Activated CD8-positive, alpha-beta memory T cell treated with anti-CD3 and anti-CD28 coated beads for 1 hour (primary cell): ENCODE data around the gene FASN.

ENCODE experiments used
- DNase-seq, 2 donors: peaks; one replicate each; pipeline ENCODE4 v3.0.0-alpha.2; 2020; ENCODE audit warnings: low read depth in 1 of 2; ENCODE audit errors: extremely low read depth in 1 of 2

FASN gene

DNA sequence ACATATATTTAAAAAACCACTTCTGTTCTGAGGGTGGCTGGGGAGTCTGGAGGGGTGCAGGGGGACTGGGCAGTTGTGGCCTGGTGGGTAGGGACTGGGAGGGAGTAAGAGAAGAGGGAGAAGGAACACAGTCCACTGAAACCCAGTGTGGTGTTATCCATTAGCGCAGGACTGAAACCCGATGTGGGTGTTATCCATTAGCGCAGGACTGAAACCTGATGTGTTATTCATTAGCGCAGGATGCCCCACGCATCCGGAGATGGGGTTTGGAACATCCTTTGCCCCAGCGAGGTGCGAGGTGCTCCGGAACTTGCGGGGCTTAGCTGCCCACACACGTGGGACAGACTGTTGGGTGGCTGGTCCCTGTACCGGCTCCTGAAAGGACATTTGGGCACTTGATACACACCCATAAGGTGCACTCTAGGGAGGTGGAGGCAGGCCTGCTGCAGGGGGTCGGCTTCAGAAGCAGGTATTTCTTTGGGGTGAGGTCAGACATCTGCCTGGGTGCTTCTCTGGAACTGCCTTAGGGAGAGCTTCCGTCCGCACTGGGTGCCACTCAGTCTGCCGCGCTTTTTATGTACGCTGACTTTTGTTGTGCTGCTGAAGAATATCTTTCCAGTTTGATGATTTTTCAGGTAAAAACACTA is 20.3 kb upstream of the FASN start:
- no peak for DNase-seq

DNA sequence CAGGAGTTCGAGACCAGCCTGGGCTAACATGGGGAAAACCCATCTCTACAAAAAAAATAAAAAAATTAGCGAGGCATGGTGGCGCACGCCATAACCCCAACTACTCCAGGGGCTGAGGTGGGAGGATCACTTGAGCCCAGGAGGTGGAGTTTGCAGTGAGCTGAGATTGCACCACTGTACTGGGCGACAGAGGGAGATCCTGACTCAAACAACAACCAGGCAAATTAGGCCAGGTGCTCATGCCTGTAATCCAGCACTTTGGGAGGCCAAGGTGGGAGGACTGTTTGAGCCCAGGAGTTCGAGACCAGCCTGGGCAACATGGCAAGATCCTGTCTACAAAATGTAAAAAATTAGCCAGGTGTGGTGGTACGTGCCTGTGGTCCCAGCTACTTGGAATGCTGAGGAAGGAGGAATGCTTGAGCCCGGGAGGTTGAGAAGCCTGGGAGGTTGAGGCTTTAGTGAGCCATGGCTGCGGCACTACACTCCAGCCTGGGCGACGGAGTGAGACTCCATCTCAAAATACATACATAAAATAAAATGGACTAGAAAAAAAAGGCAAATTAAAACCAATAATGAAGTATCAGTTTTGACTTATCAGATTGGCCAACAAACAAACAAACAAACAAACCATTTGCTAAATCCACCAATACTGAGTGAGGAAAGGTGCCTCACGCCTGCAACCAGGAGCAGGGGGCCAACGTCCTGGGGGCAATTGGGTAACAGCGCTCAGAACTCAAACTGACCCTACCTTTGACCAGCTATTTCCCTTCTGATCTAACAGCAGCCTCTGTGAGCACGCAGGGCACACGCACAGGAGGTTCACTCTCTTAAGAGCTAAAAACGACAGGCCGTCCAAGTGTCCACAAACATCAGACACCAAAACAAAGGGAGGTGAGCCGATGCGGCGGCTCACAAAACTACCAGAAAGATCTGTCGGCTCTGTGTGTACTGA is 19.4 kb upstream of the FASN start:
- DNase-seq, result no peak

DNA sequence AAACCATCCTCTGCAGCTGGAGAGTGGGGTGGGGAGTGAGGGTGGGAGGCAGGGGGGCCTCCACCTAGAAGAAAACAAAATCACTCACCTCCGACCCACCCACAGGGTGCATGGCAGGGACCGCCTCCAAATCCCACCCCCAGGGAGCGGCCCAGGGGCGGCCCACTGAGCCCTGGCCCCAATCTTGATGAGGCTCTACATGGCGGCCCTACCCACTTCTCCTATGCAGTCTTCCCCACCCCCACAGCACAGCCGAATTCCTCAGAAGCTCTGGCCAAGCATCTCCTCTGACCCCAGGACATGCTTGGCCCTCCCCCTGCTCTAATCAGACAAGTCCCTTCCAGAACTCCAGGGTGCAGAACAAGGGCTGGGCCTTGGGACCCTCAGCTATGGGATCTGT is 18.2 kb upstream of the FASN start:
- no peak for DNase-seq

DNA sequence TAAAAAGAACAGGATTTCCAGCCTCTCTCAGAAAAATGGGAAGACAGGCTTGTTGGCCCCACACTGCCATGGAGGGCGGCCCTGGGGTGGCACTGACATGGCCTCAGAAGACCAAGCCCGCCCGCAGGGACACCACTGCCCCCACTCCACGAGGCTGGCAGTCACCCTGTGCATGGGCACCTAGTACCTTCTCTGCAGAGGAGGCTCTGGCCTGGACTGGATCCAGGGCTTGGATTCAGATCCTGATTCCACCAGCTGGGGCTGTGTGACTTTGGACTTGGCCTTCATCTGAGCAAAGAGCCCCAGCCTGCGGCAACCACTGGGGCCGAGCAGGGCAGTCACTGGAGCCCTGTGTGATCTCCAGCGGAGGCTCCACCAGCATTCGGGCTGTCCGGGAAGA is 16.8 kb upstream of the FASN start:
- no peak for DNase-seq

DNA sequence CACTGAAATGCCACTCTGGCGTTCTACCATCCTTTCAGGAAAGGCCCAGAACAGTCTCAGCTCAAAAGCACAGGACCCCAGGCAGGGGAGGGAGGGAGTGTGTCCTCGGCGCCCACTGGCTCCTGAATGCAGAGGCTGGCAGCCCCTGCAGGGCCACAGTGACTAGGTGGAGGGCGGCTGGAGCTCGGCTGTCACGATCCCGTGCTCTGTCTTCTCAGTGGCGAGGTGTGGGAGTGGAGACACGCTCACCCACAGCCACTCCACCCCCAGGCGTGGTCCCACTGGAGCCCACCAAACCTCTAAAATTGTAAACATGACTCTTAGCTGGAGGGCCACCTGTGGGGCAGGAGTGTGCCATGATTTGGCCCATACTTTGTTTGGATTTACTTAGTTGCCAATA is 16.4 kb upstream of the FASN start:
- DNase-seq, result no peak

DNA sequence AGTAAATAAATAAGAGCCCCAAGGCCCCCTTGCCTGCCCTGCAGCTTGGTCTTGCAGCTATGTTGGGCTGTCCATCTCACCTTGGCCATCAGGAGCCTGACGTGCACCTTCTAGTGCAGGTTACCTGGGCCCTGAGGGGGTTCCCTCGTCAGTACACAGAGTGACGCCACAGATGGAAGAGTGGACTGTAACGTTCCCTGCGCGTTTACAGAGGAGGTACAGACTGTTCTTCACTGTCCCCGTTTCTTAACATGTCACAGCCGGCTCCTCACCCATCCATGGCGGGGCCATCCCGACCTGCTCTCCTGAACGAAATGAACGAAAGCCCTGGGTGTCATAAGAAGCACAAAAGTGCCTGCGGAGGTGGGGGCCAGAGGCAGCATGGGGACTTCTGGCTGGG is 15.9 kb upstream of the FASN start:
- no peak for DNase-seq

DNA sequence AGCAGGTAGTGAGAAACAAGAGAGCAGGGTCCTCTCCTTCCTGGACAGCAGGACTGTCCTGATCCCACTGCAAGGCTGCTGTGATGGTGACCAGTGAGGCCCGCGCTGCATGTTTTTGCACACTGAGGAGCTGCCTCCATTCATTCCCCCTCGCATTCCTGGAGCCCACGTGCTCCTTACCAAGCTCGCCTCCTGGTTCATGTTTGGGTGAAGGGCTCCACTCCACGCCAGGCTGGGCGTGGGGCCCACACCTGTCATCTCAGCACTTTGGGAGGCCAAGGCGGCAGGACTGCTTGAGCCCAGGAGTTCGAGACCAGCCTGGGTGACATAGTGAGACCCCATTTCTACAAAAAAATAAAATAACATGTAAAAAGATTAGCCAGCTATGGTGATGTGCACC is 15.4 kb upstream of the FASN start:
- no peak for DNase-seq

DNA sequence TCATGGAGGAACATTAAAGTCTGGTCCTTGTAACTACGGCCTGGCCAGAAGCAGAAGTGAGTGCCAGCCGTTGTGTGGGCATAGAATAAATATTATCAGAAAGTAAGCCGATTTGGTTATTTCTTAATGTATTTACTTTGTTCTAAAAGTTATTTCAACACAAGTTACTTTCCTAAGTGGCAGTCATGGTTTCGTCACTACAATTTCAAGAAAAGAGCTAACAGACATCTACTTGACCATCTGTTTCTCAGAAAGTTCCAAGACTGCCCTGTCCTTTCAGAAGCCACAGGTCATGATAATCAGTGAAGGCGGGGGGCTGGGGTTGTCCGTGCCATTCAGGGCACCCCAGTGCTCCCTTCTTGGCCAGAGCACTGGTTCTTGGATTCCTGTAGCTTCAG is 14.9 kb upstream of the FASN start:
- DNase-seq, result no peak

DNA sequence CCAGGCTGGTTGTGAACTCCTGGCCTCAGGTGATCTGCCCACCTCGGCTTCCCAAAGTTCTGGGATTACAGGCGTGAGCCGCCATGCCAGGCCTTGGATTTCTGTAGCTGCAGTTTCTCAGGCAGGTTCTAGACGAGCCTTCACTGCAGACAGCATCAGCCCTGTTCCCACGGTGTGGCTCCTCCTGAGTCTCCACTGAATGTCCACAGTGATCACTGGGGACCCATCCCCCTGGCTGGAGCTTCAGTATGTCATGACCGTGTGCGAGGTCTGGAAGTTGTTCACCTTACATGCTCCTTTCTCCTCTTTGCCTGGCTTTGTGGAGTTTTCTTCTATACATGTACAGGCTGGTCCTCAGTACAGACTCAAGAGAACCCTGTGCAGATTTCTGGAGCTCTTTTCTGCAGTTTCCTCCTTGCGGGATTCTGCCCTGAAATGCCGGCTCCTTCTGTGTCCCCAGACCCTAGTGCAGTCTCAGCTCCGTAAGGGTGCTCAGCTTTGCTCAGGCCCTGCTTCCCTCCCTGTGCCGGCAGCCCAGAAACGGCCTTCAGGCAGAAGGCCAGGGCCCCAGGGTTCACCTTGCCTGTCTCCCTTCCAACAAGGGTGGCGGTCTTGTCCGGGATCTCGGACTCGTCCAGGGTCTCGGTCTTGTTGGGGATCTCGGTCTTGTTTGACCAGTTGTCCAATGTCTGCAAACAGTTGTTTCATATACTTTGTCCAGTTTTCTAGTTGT is 14.3 kb upstream of the FASN start:
- no peak for DNase-seq

DNA sequence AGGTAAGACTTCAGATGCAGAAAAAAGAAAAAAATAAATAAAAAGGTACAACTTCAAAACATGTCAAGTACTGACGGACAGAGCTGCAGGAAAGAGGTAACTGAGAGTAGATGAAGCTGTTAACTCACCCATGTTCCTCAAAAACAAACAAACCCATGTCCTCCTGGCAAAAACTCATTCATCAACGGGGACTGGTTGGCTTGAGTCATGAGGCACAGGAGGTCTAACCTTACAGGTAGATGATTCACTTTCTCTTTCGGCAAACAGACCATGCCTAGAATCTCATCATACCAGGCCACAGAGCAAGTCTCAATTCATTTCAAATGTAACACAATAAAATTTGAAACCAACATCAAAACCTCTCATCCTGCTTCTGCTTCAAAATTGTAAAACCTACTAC is 12.3 kb upstream of the FASN start:
- no peak for DNase-seq

DNA sequence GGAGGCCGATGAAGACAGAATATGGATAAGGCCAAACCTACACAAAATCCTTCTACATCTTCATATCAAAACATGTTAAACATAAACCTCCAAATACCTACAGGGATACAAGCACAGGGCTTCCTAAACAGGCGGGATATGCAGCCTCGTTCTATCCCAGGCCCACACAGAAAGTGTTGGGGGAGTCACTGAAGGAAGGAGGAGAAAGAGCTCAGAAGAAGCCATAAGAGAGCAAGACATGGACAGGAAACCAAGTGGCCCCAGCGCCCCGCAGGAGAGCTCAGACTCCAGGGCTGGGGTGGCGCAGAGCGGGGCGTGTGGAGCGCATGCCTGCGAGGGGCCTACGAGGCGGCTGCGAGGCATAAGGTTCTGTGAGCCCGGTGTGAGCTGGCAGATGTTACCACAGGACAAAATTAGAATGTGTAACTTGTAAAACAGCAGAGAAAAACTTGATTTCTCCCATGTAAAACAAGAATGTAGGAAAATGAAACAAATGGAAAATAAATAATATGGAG is 11.0 kb upstream of the FASN start:
- no peak for DNase-seq

DNA sequence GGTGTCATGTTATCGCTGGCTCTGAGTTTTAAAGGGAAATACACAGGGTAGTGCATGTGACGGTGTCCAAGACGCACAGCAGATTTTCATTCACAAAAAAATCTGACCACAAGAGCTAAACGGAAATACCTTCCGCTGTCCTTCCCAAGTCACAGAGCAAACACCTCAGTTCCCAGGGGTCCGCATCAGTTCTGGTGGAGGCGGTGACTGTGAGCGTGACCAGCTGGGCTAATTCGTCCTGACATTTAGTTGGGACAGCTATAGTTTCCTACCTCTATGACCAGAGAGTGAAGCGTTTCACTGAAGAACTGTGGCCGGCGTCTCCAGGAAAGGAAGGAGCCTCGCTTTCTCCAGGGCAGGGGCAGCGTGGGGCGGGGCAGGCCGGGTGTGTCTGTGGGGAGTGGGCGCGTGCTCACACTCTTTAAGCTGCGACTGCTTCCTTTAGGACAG is 10.5 kb upstream of the FASN start:
- no peak for DNase-seq

DNA sequence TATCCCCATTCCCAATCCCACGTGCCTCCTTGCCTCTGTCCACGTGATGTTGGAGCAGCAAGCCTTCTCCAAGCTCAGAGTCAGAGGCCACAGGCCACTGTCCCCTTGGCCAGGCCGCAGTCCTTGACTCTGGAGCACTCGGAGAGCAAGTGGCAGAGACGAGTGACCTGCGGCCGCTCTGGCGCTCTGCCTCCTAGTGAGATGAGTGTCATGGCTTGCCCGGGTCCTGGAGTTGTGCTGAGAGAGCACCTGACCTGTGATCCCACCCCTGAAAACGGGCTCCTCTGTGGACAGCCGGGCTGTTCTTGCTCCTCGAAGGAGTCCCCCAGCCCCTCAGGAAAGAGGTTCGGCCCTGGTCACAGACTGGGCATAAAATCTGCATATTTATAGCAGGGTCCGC is 10.0 kb upstream of the FASN start:
- DNase-seq, result no peak

DNA sequence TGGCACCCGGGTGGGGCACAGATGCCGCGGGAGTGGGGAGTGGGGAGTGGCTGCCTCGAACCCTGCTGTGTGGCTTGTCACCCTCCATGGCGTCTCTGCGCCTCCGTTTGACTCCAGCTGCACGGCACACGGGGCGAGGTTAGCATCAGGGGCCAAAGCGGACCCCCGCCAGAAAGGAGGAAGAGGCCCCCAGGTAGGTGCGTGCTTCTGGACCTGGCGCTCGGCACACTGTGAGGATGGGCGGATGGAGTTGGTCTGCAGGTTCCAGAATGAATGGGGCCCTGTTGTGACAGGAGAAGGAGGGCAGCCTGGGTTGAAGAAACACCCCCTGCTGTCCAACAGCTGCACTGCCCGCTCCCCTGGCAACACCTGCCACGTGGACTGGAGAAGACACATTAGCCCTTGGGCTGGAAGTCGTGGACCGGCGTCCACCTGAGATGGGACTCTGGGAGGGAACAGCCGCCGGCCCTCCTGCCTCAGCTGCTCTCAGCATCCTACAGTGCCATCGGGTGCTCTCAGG is 9.4 kb upstream of the FASN start:
- no peak for DNase-seq

DNA sequence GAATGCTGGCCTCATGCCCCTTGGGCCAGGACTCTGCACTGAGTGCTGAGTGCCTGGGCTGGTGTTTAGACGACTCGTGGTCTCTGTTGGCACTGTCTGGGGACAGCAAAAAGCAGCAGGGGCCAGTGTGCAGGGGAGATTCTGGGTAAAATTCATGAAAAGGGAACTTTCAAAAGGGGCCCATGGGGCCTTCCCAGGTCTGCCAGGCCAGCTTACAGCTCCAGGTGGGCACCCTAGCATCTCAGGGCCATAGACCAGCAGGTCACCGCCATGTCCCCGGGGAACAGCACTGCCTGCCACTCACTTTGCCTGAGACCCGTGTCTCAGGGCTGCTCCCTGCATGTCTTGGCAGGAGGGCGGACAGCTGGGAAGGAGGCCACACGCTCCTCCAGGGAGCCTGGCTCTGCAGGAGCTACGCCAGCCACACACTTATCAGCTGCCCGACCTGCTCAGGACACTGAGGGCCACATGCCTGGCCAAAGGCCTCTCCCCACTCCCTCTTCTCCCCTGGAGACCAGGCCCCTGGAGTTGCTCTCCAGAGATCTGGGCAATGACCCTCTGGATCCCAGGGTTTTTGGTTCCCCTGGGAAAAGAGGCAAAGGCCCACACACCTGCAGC is 8.8 kb upstream of the FASN start:
- no peak for DNase-seq

DNA sequence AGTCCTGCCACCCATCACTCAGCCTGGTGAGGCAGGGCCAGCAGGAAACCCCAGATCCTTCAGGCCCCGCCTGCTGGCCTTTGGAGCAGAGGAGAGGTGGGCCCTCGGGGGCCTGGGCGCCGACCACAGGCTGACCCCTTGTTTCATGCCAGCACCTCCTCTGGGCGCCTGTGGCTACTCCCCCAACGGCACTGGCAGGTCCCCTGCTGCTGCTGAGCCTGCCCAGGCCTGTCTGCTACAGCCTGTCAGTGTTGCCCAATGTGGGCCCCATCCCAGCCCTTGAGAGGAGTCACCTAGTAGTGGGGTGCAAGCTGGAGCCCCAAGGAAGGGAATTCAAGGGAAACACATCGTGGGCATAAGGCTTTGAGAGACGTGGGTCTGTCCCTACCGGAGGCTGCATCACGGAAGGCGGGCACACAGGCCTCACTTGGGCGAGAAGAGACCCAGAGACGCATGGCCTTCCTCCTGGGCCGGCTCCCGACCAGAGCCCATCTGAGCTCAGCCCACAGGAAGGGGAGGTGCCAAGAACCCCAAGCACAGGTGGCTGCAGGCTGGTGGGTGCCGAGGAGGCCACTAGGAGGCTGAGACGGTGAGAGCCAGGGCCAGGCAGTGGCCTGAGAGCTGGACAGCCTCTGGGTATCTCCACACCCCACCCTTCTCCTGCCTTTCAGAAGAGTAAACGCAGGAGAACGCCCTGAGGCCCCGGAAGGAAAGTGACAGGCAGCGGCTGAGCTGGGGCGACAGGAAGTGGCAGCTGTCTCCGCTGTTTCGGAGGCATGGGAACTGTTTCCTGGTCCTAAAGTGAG is 8.0 kb upstream of the FASN start:
- DNase-seq, result peak in 1 of 2 donors; percentile 30

DNA sequence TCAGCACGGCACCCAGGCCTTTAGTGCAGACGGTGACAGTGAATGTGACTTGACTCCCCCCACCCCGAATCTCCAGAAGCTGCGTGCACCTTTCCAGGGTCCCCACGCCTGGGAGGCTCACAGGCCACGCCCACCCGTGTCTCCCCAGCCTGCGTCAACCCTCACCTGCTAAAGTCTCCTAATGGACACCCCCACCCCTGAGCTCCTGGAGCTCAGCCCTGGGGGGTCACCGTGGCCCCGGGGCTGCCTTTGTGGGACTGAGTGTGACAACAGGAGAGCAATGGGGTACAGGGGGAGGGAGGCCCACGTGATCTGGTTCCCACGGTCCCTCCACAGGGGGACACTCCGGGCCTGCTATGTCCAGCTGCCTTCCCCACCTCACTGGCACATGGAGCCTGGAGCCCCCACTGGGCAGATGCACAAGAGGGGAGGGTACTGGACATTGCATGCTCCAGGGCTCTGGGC is 7.4 kb upstream of the FASN start:
- DNase-seq, result no peak

DNA sequence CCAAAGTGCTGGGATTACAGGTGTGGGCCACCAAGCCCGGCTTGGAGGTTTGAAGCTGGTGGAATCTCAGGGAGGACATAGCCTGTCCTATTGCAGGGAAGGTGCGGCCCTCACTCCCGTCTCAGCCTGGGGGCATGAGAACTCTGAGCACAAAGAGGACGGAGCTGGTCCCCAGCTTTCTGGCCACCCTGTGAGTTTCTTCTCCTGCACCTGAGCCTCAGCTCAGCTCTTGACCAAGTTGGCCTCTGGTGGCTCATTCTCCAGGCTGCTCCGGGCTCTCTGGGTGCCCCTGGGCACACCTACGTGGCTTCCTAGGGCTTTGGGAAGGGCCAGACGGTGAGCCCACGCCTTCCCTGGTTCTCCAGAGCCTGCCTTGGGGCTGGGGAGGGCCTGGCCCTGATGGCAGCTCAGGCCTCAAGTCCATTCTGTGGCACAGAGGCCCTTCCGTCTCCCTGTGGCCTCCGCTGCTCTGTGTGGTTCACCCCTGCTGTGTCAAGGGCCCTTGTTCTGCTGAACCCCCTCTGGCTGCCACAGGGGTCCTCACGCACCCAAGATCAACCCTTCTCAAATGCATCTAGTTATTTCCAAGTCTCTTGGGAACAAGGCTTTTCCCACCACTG is 6.9 kb upstream of the FASN start:
- DNase-seq, result no peak
